GM21529 (cell line): ENCODE data around the gene UAP1L1.

Experiments
- ATAC-seq: cut with Tn5 transposase; IDR thresholded peaks from one replicate; pipeline ENCODE4 v1.9.1; 2021; ENCODE audit not compliant: unreplicated experiment

The UAP1L1 gene

DNA sequence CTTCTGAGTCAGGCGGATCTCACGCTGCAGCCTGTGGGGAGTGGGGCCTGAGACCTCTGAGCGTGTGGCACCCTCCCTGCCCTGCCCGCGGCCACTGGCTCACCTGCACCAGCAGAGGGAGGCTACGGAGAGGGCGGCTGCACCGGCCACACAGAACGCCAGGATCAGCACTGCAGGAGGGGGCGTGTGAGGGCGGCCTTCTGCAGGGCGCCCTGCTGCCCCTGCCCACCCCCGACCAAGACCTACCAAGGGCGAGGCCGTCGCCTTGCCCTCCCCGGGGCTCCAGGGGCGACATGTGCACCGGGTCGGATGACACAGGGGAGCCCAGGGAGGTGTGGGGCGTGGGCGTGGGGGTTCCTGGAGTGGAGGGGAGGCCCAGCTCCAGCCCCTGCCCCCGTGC, 36.7 kb upstream of the UAP1L1 start:
- ATAC-seq, result no peak

DNA sequence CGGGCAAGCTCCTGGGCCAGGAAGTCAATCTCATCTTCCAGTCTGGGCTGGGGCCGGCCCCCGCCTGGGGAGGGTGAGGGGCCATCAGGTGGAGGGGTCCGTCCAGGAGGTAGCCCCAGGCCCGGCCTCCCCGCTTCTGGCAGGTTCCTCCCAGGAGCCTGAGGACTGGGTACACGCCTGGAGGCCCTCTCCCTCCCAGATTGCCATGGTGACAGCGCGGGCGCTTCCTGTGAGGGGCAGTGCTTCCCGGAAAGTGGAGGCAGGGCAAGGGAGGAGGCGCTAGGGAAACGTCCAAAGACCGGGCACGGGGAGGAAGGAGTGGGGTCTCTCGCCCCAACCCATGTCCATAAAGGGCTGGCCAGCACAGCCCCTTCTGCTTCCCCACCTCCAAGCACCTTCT, 36.2 kb upstream of the UAP1L1 start:
- ATAC-seq, result no peak

DNA sequence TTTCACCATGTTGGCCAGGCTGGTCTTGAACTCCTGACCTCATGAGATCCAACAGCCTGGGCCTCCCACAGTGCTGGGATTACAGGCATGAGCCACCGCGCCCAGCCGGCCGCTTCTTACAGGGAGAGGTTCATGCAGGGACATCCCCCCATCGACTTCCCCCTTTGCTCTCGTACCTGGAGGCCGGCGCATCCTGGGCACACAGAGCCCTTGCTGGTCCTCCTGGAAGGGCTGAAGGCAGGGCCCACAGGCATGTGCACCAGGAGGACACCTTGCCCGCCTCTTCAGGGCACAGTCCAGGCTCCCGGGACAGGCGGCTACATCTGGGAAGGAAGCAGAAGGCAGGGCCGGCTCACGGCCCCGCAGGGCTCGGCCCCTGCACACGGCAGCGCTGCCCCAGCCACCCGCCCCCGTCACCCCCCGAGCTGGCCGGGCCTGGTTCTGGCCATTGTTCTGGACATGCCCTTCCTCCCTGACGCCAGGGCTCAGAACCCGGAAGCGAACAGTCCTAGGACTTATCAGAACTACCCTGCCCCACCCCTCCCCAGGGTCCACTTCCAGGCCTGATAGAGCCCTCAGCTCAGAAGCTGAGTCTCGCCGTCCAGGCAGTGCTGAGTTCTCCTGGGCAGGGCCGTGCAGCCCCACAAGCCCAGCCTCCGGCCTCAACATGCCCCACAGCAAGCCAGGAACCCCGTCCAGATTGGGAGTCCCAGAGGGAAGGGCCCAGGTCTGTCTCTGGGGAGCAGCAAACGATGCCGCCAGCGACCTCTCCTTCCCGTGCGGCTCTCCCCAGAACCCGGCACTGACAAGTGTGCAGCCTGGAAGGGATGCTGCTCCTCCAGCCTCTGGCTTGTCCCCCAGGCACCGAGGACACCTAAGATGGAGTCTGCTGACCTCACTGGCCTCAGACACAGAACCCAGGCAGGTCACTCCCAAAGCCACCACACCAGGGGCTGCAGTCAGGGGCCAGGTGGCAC, 34.3 kb upstream of the UAP1L1 start:
- no peak for ATAC-seq

DNA sequence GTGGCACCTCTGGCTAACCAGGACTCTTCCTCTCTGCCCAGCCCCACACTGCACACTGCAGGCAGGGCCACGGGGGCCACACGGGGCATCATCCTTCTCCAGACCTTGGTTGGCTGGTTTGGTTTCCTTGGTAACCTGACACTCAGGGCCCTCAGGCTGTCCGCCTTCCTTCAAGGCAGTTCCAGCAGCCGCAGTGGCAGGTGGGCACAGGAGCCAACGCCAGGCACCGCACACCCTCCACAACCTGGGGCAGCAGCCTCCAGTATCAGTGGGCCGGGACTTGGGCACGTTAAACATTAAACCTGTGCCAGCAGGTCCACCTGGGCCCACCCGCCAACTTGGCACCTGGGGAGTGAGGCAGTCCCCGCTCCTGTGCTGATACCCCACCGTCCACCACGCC, 33.3 kb upstream of the UAP1L1 start:
- ATAC-seq, result no peak

DNA sequence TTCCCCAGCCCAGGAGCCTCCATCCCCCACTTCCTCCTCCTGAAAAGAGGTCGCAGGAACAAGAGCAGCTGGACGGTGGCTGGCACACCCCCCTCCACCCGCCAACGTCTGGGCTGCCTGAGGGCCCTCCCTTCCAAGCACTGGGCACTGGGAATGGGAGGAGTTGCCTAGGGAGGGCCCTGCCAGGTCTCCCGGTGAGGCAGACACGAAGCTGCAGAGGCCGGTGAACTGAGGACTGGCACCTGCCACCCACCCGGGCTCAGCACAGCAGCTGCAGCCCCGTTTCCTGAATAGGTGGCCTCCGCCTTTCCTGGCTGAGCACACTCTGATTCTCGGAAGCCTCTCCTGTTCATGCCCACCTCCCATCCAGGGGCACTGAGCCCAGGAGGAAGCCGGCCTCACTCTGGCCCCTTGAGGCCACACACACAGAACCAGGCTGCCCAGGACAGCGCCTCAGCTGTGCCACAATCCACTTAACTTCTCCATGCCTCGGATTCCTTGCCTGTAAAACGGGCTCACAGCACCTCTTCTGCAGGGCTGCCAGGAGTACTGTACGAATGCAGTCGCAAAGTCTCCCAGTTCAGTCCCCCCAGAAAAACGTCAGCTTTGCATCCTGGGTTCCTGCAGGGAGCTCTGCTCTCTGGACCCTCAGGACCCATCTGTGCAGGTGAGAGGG, 32.7 kb upstream of the UAP1L1 start:
- ATAC-seq, result no peak

DNA sequence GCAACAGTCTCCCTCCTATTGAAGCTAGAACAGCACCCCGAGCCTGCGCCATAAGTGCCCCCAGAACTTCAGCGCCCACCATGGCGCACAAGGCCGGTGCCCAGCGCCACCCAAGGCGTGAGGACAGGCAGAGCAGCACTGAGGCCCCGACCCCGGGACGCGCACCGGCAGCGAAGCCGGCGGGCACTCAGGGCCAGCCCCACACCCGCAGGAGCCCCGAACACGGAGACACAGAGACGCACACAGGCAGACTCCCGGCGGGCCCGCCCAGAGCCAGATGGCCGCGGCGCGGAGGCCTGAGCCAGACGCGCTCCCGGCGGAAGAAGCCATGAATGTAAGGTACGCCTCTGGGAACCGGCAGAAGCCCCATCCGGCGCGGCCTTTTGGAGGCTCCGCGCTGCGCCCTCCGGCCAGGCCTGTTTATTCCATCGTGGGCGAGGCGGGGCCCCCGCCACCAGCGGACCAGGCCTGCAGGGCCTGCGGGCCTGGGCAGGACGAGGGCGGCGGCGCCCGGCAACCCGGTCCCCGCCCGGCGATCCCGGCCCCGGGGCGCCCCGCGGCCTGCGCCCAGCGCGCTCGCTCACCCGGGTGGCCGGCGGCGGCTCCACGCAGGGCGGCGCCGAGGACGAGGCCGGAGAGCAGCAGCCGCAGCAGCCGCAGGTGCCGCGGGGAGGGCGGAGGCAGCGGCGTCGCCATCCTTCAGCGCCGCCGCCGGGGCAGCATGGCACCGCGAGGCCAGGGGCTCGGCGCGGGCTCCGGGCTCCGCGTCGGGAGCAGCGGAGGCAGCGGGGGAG, 31.8 kb upstream of the UAP1L1 start:
- no peak for ATAC-seq

DNA sequence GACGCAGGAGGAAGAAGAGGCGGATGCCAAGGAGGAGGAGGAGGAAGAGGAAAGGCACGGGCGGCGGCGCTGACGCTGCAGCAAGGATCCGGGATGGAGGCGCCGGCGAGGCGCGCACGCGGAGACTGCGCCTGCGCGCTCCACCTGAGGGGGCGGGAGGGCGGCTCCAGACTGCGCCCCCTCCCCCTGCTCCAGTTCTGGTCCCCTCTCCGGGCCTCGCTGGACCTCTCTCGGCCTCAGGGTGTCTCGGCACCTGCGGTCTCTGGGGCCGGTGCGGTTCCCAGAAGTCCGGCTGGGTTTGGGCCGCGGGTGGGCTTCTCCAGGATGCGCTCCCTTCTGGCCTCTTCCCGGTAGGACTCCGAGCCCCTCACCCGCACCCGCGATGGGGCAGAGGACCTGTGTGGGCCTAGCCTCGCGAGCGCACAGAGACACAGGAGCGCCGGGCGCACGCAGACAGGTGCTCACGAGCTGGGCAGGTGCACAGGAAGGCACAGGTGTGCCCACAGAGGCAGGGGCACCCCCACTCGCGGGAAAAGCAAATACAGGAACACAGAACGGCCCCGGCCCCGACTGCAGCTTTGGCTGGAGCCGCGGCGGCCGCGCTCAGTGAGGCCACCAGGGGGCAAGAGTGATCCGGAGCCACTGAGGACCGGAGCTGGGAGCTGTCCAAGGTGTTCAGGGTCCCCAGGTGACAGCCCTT, 31.1 kb upstream of the UAP1L1 start, which contains the start of gene NPDC1:
Gene NPDC1, minus strand, starts transcription at position 90 of the 700 bp plus-strand sequence. CDS start 188 bp downstream, outside the sequence.
- peak; percentile 59 for ATAC-seq

DNA sequence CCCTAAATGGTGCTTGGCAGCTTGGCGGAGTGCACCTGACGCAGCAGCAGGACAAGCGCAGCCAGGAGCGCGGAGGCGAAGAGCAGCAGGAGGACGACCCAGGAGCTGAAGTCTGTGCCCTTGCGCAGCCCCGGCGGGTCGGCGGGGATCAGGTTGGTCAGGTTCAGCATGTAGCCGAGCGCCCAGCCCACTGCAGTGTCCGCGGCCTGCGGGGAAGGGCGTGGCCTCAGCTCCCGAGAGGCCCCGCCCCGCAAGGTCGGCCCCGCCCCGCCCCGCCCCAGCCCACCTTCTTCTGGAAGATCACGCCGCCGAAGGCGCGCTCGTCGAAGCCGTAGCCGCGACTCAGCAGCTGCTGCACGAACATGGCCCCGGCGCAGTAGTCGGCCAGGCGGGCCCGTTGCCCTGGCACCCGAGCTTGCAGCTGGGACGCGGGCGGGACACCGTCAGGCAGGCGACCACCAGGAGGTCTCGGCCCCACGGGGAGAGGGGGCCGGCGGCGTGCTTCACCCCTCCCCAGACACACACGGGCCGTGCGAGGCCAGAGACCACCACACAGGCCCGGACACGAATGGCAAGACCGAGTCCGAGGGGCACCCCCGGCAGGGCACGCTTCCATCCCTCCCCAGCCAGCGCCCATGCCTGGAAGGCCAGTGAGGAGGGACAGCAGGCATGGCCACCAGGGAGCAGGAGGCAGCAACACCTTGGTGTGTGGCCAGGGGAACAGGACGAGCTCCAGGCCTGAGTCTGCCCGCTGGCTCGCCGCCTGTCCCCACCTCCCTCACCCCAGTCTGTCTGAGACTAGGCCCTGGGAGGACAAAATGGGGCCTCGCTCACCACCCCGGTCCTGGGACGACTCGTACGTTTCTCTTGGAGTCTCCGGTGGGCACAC, 28.4 kb upstream of the UAP1L1 start:
- ATAC-seq, result no peak

DNA sequence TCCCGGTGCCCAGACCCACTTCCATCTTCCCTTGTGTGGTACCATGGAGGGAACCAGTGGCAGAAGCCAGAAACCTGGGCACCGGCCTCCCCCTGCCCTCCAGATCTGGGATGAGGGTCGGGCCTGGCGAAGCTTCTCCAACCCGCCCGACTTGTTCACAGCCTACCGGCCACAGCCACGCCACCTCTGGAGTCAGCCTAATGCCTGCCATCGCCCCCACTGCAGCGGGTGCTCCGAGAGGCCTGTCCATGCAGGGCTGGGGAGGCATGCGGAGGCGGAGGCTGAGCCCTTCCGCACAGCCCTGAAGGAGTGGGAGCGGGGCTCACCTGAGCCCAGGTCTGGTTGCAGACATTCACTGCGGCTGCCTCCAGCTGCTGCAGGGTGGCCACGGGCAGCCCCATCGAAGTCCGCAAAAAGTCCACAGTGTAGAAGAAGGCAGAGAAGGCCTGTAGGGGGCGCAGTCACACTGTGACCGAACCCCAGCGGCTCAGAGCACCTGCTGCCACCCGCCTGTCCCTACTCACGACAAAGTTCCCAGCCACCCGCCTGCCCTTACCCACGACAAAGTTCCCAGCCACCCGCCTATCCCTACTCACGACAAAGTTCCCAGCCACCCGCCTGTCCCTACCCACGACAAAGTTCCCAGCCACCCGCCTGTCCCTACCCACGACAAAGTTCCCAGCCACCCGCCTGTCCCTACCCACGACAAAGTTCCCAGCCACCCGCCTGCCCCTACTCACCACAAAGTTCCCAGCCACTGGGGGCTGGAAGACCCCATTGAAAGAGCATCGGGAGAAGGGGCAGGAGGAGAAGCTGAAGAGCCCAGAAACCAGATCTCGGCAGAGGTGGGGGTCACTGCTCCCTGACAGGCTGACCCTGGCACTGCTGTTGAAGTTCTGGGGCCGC, 27.5 kb upstream of the UAP1L1 start:
- no peak for ATAC-seq

DNA sequence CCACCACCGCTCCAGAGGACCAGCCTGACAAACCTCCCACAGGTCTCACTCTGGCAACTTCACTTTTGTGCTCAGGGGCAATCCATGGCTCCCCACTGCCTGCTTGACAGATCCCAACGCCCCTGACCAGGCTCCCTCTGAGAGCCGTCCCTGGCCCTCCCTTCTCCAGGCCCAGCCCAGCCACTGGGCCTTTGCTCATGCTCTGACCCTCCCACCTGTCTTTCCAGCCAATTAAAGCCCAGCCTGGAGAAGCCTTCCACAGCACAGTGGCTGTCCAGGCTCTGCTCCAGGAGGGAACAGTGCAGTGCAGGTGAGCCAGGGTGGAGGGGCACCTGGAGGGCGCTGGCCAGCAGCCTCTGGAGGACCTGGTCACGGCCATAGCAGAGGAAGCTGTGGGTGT, 26.7 kb upstream of the UAP1L1 start:
- ATAC-seq, result no peak

DNA sequence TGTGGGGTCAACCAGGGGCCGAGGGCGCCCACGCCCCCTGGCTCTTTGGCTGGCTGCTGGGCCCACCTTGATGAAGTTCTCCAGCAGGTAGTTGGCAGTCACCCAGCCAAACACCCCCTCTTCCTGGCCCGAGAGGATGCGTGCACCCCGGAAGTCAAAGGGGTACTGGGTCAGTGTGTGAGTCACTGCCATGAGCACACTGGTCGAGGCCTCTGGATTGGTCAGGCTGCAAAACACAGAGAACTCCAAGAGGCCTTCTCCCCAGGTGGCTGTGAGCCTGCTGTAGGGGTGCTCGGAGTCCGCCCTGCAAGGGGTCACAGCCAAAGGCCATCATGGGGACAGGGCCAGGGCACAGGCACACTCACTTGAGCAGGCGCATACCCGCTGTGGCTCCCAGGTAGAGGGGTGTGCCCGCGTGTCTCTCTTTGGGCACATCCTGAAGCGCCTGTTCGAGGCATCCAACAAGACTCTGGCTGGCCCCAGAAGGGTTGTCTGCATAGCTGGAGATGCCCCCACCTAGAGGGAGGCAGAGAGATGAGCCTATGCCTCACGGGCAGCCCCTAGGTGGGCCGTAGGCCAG, 26.1 kb upstream of the UAP1L1 start:
- no peak for ATAC-seq

DNA sequence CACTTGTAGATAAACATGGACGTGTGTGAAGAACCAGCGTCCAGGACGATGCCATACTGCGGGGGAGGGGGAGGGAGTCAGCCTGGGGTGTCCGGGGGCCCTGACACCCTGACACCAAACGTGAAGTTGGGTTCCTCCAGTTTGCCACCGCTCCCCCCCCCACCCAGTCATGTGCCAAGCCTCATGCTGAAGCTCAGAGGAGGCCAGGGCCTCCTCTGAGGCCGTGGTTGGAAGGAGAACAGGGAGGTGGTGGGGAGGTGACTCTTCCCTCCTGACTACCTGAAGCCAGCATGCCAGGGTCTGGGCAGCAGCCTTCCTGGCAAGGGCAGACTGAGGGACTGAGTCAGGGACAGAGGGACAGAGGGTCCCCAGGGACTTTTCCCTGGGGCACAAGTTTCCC, 25.0 kb upstream of the UAP1L1 start:
- no peak for ATAC-seq

DNA sequence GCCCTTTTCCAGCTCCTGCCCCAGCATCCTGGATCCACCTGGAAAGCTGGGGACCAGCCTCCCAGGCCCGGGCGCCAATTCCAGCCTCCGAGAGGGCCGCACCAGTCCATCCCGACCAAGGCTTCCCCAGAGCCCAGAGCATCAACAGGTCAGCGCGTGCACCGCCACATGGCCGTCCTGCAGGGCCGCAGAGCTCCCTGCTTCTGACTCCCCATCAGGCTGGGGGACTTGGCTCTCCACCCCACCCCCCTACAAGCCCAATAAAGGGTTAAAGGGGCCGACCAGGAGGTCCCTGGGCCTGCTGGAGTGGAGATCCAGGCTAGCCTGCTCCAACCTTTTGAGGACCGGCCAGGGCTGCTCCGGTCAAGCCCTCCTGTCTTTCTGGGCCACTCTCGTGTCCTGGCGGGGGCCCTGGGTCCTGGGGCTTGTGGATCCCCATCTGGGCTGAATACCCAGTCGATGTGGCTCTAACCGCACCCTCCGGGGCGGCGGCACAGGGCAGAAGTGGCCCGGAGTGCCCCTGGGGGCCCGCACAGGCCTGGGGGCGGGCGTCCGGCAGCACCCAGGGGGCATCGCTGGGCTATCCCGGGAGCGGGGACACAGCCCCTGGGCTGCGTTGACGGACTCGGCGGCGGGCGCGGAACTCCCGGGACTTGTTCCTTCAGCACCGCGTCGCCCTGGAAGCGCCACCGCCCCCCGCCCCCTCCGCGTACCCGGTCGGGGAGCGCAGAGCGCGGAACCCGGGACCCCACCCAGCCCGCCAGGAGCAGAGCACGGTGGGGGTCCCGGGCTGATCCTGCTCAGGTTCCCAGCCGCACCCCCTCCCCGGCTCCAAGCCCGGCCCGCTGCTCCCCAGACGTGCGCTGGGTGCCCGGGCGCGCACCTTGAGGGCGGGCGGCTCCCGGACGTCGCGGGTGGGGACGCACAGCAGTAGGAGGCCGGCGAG, 24.0 kb upstream of the UAP1L1 start:
- ATAC-seq, result no peak

DNA sequence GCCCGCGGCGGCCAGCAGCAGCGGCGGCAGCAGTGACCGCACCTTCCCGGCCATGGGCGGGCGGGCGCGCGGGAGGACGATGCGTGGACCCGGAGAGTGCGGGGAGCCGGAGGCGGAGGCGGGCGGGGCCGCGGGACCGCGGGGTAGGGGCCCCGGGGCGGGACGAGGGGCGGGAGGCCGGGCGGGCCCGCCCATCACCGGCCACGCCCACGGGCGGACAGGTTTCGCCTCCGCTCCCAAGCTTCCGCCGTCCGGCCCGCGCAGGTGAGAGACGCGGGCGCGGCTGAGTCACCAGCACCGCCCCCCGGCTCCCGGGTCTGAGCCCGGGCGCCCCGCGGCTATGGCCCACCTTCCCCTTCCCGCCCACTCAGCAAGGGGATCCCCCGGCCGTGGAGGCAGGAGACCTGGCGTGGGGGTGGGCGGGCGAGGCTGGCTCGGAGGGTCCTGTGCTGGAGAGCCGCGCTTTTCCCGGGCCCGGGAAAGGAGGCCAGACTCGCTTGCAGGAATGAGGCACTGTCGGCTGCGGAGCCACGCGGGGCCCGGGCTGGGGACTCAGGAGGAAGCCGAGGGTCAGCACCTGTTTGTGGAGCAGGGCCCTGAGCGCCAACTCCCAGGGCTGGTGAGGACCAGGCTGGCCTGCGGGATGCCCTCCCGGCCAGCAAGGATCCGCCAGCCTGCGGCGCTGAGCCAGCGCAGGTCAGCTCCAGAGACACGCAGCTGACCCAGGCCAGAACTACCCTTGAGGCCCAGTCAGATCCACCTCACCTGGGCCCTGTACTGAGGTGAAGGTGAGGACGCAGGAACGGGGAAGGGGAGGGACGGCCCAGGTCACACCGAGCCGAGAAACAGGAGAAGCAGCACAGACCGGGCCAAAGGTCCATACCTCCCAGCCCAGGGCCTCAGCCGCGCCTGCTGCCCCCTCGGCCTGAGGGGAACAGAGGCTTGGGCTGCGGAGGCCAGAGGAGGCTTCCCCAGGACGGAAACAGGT, 23.1 kb upstream of the UAP1L1 start, which contains the start of gene ENTPD2:
Gene ENTPD2, minus strand, starts transcription at position 118 of the 988 bp plus-strand sequence. Its CDS starts 64 bp downstream, at position 54.
- ATAC-seq, result no peak

DNA sequence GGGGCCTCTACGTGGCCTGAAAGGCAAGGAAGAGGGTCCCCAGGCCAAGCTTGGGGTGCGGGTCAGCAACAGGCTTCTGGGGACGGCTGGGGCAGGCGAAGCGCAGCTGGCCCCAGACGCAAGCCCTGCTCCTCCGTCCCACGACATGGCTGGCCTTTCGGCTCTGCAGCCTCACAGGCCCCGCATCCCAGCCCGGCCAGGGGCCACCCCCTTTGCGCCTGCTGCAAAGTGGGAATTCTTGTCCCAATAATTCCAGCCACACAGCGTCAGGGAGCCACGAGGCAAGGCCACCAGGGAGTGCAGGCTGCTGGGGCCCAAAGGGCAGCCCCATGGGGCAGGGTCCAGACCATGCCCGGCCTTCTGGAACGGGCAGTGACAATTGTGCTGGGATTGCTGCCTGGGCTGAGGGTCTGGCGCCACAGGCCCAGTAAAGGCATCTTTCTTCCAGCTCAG, 22.4 kb upstream of the UAP1L1 start:
- ATAC-seq, result no peak
